ENCODE results near the gene MINDY4. TPM values are rescaled to one million over a fixed set of nuclear protein-coding genes. Genes with fewer than 3 reads are reported as not detected.

MINDY4 gene
- total and polyA plus RNA-seq, 2 of the 4 experiments (the other 2 are of a cell fraction), result 1.8 to 3.6 TPM

GRCh38 chr7:30923009-30923773, 152.0 kb downstream of the MINDY4 start:
- no peak overlapping the region for H3K9ac ChIP-seq (ENCODE audit: low read depth, low read length)
- H2AK9ac ChIP-seq (replicated peaks; ENCODE audit: low read depth, low read length, poor library complexity), result no peak overlapping the region
- H2BK20ac ChIP-seq (ENCODE audit: low read depth, low read length), result no peak overlapping the region
- intact Hi-C loops (cut with micrococcal nuclease), result no loop called here
- ATAC-seq (ENCODE audit: low read depth), result no peak
- dilution Hi-C loops (cut with HindIII; ENCODE audit: low sequenced_read_pairs, unreplicated experiment), result no loop called here
- H3K9me1 ChIP-seq (ENCODE audit: insufficient read depth, low read length), result peaks cover 9% of the 10 kb centered on the region; the same call in 1 of the 2 replicates
- POLR2A ChIA-PET (ENCODE audit: unreplicated experiment), result no interaction called here
- H3K14ac ChIP-seq (replicated peaks; ENCODE audit: low read depth, low read length), result no peak overlapping the region
- no peak overlapping the region for H4K91ac ChIP-seq (ENCODE audit: insufficient read depth, low read depth, low read length)
- in situ Hi-C loops (cut with MboI; ENCODE audit: low sequenced_read_pairs), result no loop called here
- no peak overlapping the region for H3K4me3 ChIP-seq (ENCODE audit: insufficient read depth, low read depth, low read length)
- H3K4me2 ChIP-seq (ENCODE audit: low read depth, low read length), result no peak overlapping the region
- peaks cover 10% of the 10 kb centered on the region for H3K4me1 ChIP-seq (ENCODE audit: control insufficient read depth, insufficient read depth, low read length)
- no peak overlapping the region for H3K56ac ChIP-seq (ENCODE audit: extremely low read depth, insufficient read depth, low read length)
- TF ChIP-seq POLR2A (IDR thresholded peaks at IDR 0.05; ENCODE audit: low read depth, low read length), result no peak
- no peak for TF ChIP-seq MAZ (IDR thresholded peaks at IDR 0.05; ENCODE audit: borderline replicate concordance, low read depth, low read length)
- no peak for TF ChIP-seq CHD1 (IDR thresholded peaks at IDR 0.05; ENCODE audit: low read depth, low read length)
- TF ChIP-seq NFE2L2 (IDR thresholded peaks at IDR 0.05; ENCODE audit: low read depth, low read length), result no peak
- TF ChIP-seq RFX5 (IDR thresholded peaks at IDR 0.05; ENCODE audit: low read depth, low read length), result no peak
- TF ChIP-seq CEBPB (IDR thresholded peaks at IDR 0.05; ENCODE audit: low read depth, low read length), result no peak
- no peak for TF ChIP-seq BHLHE40 (IDR thresholded peaks at IDR 0.05; ENCODE audit: low read depth, low read length)
- no peak for TF ChIP-seq MAFK (IDR thresholded peaks at IDR 0.05; ENCODE audit: low read depth, low read length)
- no peak for TF ChIP-seq SMC3 (IDR thresholded peaks at IDR 0.05; ENCODE audit: low read depth, low read length)
- no peak for TF ChIP-seq FOS (IDR thresholded peaks at IDR 0.05; ENCODE audit: low read depth, low read length)
- TF ChIP-seq ELK1 (IDR thresholded peaks at IDR 0.05; ENCODE audit: borderline replicate concordance, low read depth, low read length), result no peak
- no peak for TF ChIP-seq USF2 (IDR thresholded peaks at IDR 0.05; ENCODE audit: low read depth, low read length)
- no peak for TF ChIP-seq RCOR1 (IDR thresholded peaks at IDR 0.05; ENCODE audit: insufficient replicate concordance, low read length)
- no peak for TF ChIP-seq CTCF (conservative IDR thresholded peaks at IDR 0.05; ENCODE audit: low read depth, low read length)
- no peak for TF ChIP-seq RAD21 (IDR thresholded peaks at IDR 0.05; ENCODE audit: low read length)
- CTCF ChIA-PET, result interaction anchor here (0.7 kb wide), 1 partner anchor 15 kb away, joined by 4 read pairs; no protein-coding TSS in a partner anchor
- no peak overlapping the region for H2BK120ac ChIP-seq (ENCODE audit: low read depth, low read length)
- no peak overlapping the region for H2BK15ac ChIP-seq (ENCODE audit: low read depth, low read length)
- peaks cover 6% of the 10 kb centered on the region for H3K9me3 ChIP-seq (ENCODE audit: control insufficient read depth, insufficient read depth, low read length)
- H3K27me3 ChIP-seq (ENCODE audit: control insufficient read depth, insufficient read depth, low read length), result no peaks in the 10 kb centered on the region
- WGBS, 2 experiments (ENCODE audit: extremely low coverage in 2 of 2, insufficient read length in 1 of 2), result 80% methylated on average over 1 of the region's 19 CpGs; no CpG with 5 or more reads in 1 of the 2 experiments
- no peak overlapping the region for H2AFZ ChIP-seq (replicated peaks; ENCODE audit: low read length, poor library complexity)
- H3K79me1 ChIP-seq (ENCODE audit: low read depth in 1 of 2, low read length in 2 of 2), result no peaks in the 10 kb centered on the region
- H2AK5ac ChIP-seq (ENCODE audit: low read depth, low read length), result no peak overlapping the region; the same call in 1 of the 2 replicates
- no peak overlapping the region for H3K4ac ChIP-seq (ENCODE audit: low read depth, low read length)
- no peak overlapping the region for H3K23ac ChIP-seq (ENCODE audit: low read depth, low read length)
- no TSS peak for BruUV-seq (replicated peaks)
- H4K8ac ChIP-seq (ENCODE audit: low read depth in 2 of 2, low read length in 2 of 2), result no peak overlapping the region
- no peaks in the 10 kb centered on the region for H4K20me1 ChIP-seq (ENCODE audit: insufficient read depth, low read length)
- no peak overlapping the region for H3K18ac ChIP-seq (ENCODE audit: low read depth, low read length)
- no peak overlapping the region for H3K27ac ChIP-seq (ENCODE audit: insufficient read depth, low read length)
- H2BK5ac ChIP-seq (ENCODE audit: low read depth, low read length, poor library complexity, severe bottlenecking), result no peak overlapping the region
- no peak for DNase-seq
- no peak overlapping the region for H4K5ac ChIP-seq (ENCODE audit: low read depth, low read length)
- H3K36me3 ChIP-seq (ENCODE audit: control insufficient read depth, insufficient read depth, low read length), result no peaks in the 10 kb centered on the region

Data from IMR-90 (cell line).